HepG2 (cell line): ENCODE data around the gene IL17F. TPM values are rescaled to one million over a fixed set of nuclear protein-coding genes. Genes with fewer than 3 reads are reported as not detected.

Source experiments
- AHDC1 ChIP-seq: sonication (generic); formaldehyde crosslinking; IDR thresholded peaks from 2 replicates; pipeline ENCODE4 v1.5.1; 2020; ENCODE audit warnings: mild to moderate bottlenecking, missing genetic modification reagents, borderline replicate concordance
- NCOA2 ChIP-seq: sonication (generic); formaldehyde crosslinking; IDR thresholded peaks from 2 replicates; pipeline ENCODE4 v1.8.0; 2022; ENCODE audit warnings: inconsistent platforms
- NR2C2 ChIP-seq: sonication (generic); formaldehyde crosslinking; IDR thresholded peaks from 2 replicates; pipeline ENCODE4 v1.4.0; 2020; ENCODE audit warnings: missing genetic modification reagents, mild to moderate bottlenecking, moderate library complexity, borderline replicate concordance
- RARA ChIP-seq: IDR thresholded peaks from 2 replicates; pipeline ENCODE4 v1.6.1; 2016; ENCODE audit warnings: missing genetic modification reagents, missing compliant biosample characterization
- RBFOX2 ChIP-seq: fragments of 200-400 bp; formaldehyde crosslinking; IDR thresholded peaks from 2 replicates; pipeline ENCODE4 v1.6.1; 2017; ENCODE audit warnings: low read depth, mild to moderate bottlenecking, low read length
- RXRB ChIP-seq: IDR thresholded peaks from 2 replicates; pipeline ENCODE4 v1.6.1; 2016; ENCODE audit warnings: borderline replicate concordance, missing genetic modification reagents, missing compliant biosample characterization
- SMARCE1 ChIP-seq: fragments of 450-650 bp; IDR thresholded peaks from 2 replicates; pipeline ENCODE4 v1.6.1; 2017; ENCODE audit warnings: borderline replicate concordance
- STAG1 ChIP-seq: sonication (generic); formaldehyde crosslinking; IDR thresholded peaks from 2 replicates; pipeline ENCODE4 v1.4.0; 2020; ENCODE audit warnings: missing genetic modification reagents
- THAP11 ChIP-seq: IDR thresholded peaks from 2 replicates; pipeline ENCODE4 v1.6.1; 2016; ENCODE audit warnings: missing biosample characterization, missing genetic modification reagents
- TRAFD1 ChIP-seq: sonication (generic); formaldehyde crosslinking; IDR thresholded peaks from 2 replicates; pipeline ENCODE4 v1.5.1; 2020; ENCODE audit warnings: missing genetic modification reagents, mild to moderate bottlenecking, borderline replicate concordance
- ZNF414 ChIP-seq: sonication (generic); formaldehyde crosslinking; IDR thresholded peaks from 2 replicates; pipeline ENCODE4 v1.5.0; 2020; ENCODE audit warnings: missing genetic modification reagents
- ZNF468 ChIP-seq: sonication (generic); formaldehyde crosslinking; IDR thresholded peaks from 2 replicates; pipeline ENCODE4 v1.8.0; 2022; ENCODE audit warnings: mild to moderate bottlenecking, moderate library complexity, missing genetic modification reagents
- ZNF569 ChIP-seq: sonication (generic); formaldehyde crosslinking; IDR thresholded peaks from 2 replicates; pipeline ENCODE4 v1.5.0; 2020; ENCODE audit warnings: mild to moderate bottlenecking, missing genetic modification reagents, moderate library complexity, borderline replicate concordance
- ZNF672 ChIP-seq: sonication (generic); formaldehyde crosslinking; IDR thresholded peaks from 2 replicates; pipeline ENCODE4 v1.8.1; 2022; ENCODE audit warnings: missing genetic modification reagents
- ZNF761 ChIP-seq: sonication (generic); formaldehyde crosslinking; conservative IDR thresholded peaks from 2 replicates; pipeline ENCODE4 v1.4.0; 2020; ENCODE audit warnings: mild to moderate bottlenecking, missing genetic modification reagents
- polyA plus RNA-seq, 8 experiments: library from polyadenylated mRNA; depleted of rRNA in 3 of 8; stranded (reverse) in 7 of 8; unstranded in 1 of 8; fragments of >200 nt; fragmentation: Illumina TruSeq in 4 of 8; extraction: Trizol in 4 of 8; gene quantifications; 2 replicates each; pipeline versions ENCODE4 v1.2.1 to v1.2.3, GENCODE V29; 2011 to 2016; ENCODE audit warnings: low read depth in 4 of 8, missing spikeins in 1 of 8, mixed read lengths in 1 of 8; ENCODE audit not compliant: insufficient read depth in 1 of 8
- total RNA-seq, 5 experiments: library from RNA; depleted of rRNA; stranded (reverse); fragments of >200 nt; fragmentation: Illumina TruSeq; extraction: Trizol; gene quantifications; 2 replicates each; pipeline ENCODE4 v1.2.3, GENCODE V29; 2016; ENCODE audit warnings: low read depth in 1 of 5
- TF ChIP-seq, protein P1 (sequence below): sonication (generic); formaldehyde crosslinking; IDR thresholded peaks from 2 replicates; pipeline ENCODE4 v1.4.0; 2020; ENCODE audit warnings: missing genetic modification reagents

IL17F gene
- total and polyA plus RNA-seq, 2 of the 13 experiments (the other 11 are each of a cell fraction or from before 2014, with no cell fraction given), result not detected

DNA sequence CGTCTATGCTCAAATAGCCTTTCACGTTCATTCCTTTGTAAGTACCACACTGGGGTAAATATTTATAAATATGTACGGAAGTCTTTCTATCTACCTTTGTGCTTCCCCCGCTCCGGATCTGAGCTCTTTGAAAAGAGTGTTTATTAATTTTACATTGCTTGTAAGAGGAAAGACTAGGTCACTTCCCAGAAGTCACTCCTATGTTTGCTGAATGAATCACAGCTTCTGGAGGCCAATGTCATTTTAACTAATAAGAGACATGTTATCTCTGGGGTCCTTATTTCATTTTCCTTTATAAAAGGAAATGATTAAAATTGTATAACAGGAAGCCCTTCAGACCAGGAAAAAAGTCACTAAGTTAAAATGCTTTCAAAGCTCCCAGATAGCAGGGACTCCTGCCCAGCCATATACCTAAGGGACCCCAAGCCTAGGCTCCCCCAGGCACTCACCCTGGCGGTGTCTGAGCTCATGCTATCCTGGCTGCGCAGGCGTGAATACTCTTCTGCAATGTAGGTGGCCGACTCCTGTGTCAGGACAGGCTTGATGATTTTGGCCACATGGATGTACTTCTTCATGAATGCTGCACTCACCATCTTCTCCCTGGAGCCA lies 27.7 kb upstream of the IL17F start (continued):
- no peak for TF ChIP-seq TRAFD1
- TF ChIP-seq AHDC1 (CRISPR knock-in tag), result no peak
- TF ChIP-seq RARA (CRISPR knock-in tag), result peak; percentile 31; the same call in 1 of the 2 replicates
- TF ChIP-seq RBFOX2, result peak; percentile 15; the same call in 1 of the 2 replicates
- TF ChIP-seq ZNF468, result no peak
- peak; percentile 22; the same call in 1 of the 2 replicates for TF ChIP-seq RXRB
- no peak for TF ChIP-seq ZNF569 (CRISPR knock-in tag)
- TF ChIP-seq THAP11, result 0 out of 2 replicates have a peak, but pooled peaks have one; percentile 42
- TF ChIP-seq SMARCE1, result no peak
- no peak for TF ChIP-seq NR2C2 (CRISPR knock-in tag)
- TF ChIP-seq ZNF761 (CRISPR knock-in tag), result no peak
- peak; percentile 75; the same call in 1 of the 2 replicates for TF ChIP-seq NCOA2
- no peak for TF ChIP-seq ZNF672 (CRISPR knock-in tag)
- TF ChIP-seq, protein P1, sequence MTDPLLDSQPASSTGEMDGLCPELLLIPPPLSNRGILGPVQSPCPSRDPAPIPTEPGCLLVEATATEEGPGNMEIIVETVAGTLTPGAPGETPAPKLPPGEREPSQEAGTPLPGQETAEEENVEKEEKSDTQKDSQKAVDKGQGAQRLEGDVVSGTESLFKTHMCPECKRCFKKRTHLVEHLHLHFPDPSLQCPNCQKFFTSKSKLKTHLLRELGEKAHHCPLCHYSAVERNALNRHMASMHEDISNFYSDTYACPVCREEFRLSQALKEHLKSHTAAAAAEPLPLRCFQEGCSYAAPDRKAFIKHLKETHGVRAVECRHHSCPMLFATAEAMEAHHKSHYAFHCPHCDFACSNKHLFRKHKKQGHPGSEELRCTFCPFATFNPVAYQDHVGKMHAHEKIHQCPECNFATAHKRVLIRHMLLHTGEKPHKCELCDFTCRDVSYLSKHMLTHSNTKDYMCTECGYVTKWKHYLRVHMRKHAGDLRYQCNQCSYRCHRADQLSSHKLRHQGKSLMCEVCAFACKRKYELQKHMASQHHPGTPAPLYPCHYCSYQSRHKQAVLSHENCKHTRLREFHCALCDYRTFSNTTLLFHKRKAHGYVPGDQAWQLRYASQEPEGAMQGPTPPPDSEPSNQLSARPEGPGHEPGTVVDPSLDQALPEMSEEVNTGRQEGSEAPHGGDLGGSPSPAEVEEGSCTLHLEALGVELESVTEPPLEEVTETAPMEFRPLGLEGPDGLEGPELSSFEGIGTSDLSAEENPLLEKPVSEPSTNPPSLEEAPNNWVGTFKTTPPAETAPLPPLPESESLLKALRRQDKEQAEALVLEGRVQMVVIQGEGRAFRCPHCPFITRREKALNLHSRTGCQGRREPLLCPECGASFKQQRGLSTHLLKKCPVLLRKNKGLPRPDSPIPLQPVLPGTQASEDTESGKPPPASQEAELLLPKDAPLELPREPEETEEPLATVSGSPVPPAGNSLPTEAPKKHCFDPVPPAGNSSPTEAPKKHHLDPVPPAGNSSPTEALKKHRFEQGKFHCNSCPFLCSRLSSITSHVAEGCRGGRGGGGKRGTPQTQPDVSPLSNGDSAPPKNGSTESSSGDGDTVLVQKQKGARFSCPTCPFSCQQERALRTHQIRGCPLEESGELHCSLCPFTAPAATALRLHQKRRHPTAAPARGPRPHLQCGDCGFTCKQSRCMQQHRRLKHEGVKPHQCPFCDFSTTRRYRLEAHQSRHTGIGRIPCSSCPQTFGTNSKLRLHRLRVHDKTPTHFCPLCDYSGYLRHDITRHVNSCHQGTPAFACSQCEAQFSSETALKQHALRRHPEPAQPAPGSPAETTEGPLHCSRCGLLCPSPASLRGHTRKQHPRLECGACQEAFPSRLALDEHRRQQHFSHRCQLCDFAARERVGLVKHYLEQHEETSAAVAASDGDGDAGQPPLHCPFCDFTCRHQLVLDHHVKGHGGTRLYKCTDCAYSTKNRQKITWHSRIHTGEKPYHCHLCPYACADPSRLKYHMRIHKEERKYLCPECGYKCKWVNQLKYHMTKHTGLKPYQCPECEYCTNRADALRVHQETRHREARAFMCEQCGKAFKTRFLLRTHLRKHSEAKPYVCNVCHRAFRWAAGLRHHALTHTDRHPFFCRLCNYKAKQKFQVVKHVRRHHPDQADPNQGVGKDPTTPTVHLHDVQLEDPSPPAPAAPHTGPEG, result no peak
- no peak for TF ChIP-seq ZNF414 (CRISPR knock-in tag)
- no peak for TF ChIP-seq STAG1
